HG03196 (cell line): ENCODE results near the gene SYCN.
"Not testable (repeated sequence)": the region's sequence is repeated elsewhere in the genome, so short reads cannot be mapped to it uniquely, and the experiment has no call there.

Source experiments
- ATAC-seq: cut with Tn5 transposase; IDR thresholded peaks from one replicate; pipeline ENCODE4 v1.9.1; 2021; ENCODE audit not compliant: unreplicated experiment

The SYCN gene

GRCh38 chr19:39230096-39230764 is 26.2 kb upstream of the SYCN start:
- ATAC-seq = no peak

GRCh38 chr19:39224910-39225309 is 20.8 kb upstream of the SYCN start:
- ATAC-seq = no peak

DNA sequence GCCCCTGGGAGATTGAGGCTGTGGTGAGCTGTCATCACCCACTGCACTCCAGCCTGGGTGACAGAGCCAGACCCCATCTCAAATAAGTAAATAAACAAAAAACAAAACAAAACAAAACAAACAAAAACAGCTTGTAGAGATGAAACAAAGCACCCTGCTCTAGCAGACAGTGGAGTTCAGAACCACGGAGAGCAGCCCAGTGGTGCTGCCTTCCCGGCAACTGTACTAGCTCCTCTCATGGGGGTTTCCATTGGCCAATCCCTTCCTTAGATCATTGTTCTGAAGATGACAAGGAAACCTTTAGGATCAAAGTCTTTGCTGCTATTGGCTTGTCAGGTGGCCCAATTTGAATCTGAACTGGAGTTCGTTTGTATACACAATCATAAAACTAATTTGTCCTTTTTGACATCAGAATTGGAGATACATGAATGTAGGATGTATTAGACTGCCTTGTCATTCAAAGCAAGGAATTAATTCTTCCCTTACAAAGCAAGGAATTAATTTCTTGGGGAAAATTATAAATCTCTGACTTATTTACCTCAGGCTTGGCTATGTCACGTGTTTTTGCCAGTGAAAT is 19.7 kb upstream of the SYCN start:
- ATAC-seq = no peak

- ATAC-seq = not testable (repeated sequence)
Observed at GRCh38 chr19:39219108-39219507, 15.0 kb upstream of the SYCN start.

- ATAC-seq = no peak
Observed at GRCh38 chr19:39218230-39219007, 14.4 kb upstream of the SYCN start.

- no peak for ATAC-seq
Observed at GRCh38 chr19:39217094-39217493, 13.0 kb upstream of the SYCN start.

GRCh38 chr19:39215323-39215722 is 11.3 kb upstream of the SYCN start:
- not testable (repeated sequence) for ATAC-seq

DNA sequence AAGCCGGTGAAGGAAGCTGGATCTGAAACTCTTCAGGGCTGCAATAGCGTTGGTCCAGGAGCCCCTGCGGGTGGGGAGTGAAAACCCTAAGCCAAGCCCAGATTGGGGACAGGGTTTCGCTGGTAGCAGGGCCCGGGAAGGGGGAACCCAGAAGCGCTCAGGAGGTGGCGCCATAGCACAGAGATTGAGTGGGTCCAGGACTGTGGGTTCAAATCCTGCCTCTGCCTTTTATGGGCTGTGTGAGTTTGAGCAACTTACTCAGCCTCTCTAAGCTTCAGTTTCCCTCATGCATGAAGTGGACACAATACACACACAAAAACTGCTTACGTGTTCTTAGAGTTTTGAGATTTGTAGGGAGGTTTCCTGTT is 8.3 kb upstream of the SYCN start:
- no peak for ATAC-seq

DNA sequence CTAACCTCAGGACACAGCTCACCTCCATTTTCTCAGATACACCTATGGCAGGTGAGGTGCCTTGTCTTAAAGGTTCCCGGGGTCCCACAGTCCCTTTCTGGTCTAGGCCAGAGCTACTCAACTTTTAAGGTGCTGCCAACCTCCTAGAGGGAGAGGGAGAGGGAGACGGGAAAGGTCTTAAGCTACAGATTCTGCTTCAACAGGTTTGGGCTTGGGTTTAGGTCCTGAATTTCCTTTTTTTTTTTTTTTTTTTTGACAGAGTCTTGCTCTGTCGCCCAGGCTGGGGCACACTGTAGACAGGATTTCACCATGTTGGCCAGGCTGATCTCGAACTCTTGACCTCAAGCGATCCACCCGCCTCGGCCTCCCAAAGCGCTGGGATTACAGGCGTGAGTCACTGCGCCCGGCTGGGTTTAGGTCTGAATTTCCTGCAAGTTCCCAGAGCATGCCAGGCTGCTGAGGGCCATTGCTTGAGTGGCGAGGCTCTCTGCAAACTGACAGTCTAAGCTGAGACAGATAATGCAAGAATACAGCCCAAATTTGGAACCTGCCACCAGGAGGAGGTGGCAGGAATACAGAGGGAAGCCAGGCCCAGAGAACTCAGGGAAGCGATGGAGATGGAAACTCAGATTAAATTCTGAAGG is 7.8 kb upstream of the SYCN start:
- no peak for ATAC-seq

- ATAC-seq = no peak
Observed at GRCh38 chr19:39209196-39209595, 5.1 kb upstream of the SYCN start.

DNA sequence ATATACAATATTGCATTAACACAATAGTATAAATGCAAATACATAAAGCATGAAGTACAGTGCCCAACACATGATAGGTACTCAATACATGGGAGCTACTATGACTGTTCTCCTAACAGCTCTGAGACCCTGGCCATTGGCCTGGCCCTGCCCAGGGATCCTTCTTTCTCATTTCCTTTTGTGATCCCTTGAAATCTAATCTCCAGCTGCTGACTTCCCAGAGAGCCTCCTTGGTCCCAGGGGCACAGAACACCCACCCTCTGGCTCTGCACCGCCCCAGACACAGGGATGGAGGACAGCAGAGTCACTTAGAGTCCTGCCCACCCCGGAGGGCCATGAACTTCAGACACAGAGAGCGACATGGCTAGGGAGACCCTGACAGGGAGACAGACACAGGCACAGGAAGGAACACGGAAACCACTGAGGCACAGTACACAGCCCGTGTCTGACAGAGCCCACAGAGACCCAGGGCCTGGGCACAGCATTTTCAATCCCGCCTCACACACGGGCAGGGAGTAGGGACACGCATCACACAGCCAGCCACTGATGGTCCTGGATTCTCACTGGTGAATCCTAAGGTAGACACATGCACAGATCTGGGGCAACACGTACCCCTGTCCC is 4.2 kb upstream of the SYCN start:
- no peak for ATAC-seq

DNA sequence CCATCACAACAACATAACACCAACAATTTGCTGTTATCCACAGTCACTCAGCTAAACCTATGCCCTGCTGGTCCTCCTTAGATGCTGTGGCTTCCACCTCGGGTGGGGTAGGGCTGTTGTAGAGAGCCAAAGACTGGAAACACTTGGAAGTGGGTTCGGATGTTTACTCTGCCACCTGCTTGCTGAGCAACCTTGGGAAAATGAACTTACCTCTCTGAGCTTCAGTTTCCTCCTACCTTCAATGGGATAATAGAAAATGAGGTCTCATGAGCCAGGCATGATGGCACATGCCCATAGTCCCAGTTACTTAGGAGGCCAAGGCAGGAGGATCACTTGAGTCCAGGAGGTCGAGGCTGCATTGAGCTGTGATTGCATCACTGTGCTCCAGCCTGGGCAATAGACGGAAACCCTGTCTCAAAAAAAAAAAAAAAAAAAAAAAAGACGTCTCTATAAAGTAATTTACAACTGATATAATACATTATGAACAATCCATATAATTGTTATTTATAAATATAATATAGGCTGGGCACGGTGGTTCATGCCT is 3.3 kb upstream of the SYCN start:
- no peak for ATAC-seq

GRCh38 chr19:39206122-39206521 is 2.1 kb upstream of the SYCN start:
- ATAC-seq = no peak

- no peak for ATAC-seq
Observed at GRCh38 chr19:39205449-39205764, 1.3 kb upstream of the SYCN start.

GRCh38 chr19:39202998-39203355 is 1.1 kb downstream of the SYCN start:
- no peak for ATAC-seq

- ATAC-seq = no peak
Observed at GRCh38 chr19:39200803-39201115, 3.3 kb downstream of the SYCN start.

GRCh38 chr19:39200066-39200802 is 3.8 kb downstream of the SYCN start:
- ATAC-seq = no peak

GRCh38 chr19:39199025-39199424 is 5.0 kb downstream of the SYCN start:
- no peak for ATAC-seq

DNA sequence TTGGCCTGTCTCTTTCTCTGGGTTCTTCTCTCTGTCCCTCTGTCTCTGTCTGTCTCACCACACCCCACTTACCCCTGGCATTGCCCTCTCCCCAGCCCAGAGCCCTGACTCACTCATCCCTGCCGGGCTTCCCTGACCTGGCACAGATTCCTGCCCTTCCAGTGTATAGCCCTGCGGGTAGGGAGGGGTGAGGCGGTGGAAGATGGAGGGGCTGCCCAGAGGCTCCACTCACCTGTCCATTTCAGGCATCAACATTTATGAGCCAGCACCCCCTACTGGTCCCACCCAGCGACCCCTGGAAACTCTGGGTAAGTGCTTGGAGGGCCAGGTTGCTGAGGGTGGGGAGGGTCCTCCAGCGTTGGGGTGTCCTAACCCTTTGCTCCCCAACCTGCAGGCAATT is 6.3 kb downstream of the SYCN start:
- ATAC-seq = no peak

DNA sequence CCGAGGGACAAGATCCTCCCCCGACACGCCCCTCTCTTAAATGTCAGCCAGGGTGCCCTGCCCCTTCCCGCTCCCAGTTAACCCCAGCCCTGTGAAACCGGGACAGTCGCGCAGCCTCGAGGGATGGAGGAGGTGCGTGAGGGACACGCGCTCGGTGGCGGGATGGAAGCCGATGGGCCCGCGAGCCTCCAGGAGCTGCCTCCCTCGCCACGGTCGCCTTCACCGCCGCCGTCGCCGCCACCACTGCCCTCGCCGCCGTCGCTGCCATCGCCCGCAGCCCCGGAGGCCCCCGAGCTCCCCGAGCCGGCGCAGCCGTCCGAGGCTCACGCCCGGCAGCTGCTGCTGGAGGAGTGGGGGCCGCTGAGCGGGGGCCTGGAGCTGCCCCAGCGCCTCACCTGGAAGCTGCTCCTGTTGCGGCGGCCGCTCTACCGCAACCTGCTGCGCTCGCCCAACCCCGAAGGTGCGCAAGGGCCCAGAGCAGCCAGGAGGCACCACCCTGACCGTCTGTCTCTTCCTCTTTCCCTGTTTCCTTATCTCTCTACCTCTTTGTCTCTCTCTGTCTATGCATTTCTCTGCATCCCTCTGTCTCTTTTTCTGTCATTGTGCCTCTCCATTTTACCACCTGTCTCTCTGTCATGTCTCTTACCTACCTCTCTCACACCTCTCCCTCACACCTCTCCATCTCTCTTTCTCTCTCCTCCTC is 7.1 kb downstream of the SYCN start, which contains the start of gene NCCRP1:
TSS of gene NCCRP1 (plus strand) at position 105 of the 703 bp plus-strand sequence. CDS start at position 124, 19 bp downstream.
- ATAC-seq = no peak
